ENCODE measurements around the gene HSPA12B.
A peak's percentile ranks its signal among the peaks of the same experiment; 100 is the strongest.

DNA sequence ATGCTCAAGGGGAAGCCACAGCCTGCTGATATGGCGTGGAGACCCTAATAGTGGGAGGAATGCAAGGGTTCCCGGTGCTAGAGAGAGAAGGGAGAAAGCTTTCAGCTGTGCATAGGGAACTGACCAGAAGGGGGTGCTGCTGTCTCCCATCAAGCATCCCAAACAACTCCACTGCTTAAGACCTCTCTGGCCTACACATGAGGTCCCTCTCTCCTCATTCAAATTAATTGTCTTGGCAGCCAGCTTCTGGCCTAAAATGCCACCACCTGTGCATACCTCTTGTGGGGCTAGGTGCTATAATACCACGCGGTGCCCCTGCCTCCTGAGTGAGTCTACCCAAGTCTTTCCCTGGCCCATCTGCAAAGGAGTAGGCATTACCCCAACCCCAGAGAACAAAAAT is 20.6 kb downstream of the HSPA12B start:
- TF ChIP-seq, protein P1, sequence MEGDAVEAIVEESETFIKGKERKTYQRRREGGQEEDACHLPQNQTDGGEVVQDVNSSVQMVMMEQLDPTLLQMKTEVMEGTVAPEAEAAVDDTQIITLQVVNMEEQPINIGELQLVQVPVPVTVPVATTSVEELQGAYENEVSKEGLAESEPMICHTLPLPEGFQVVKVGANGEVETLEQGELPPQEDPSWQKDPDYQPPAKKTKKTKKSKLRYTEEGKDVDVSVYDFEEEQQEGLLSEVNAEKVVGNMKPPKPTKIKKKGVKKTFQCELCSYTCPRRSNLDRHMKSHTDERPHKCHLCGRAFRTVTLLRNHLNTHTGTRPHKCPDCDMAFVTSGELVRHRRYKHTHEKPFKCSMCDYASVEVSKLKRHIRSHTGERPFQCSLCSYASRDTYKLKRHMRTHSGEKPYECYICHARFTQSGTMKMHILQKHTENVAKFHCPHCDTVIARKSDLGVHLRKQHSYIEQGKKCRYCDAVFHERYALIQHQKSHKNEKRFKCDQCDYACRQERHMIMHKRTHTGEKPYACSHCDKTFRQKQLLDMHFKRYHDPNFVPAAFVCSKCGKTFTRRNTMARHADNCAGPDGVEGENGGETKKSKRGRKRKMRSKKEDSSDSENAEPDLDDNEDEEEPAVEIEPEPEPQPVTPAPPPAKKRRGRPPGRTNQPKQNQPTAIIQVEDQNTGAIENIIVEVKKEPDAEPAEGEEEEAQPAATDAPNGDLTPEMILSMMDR (IDR thresholded peaks at IDR 0.05): peak; percentile 88
- TF ChIP-seq ZFX (IDR thresholded peaks at IDR 0.05; ENCODE audit: borderline replicate concordance): no peak

Measured in 22Rv1 (cell line).